GM23338 (cell line): ENCODE results near the gene RPS6KC1.

Experiments used
- CREB1 ChIP-seq: fragments of 250-450 bp; sonication (Bioruptor Pico); IDR thresholded peaks from 2 replicates; pipeline ENCODE4 v1.5.0; 2020; ENCODE audit warnings: low read depth, mild to moderate bottlenecking, moderate library complexity
- CTCF ChIP-seq, 2 experiments: fragments of 200-600 bp in 1 of 2; sonication (generic) in 1 of 2; conservative IDR thresholded peaks; 2 replicates each; pipeline versions ENCODE4 v1.5.1 to v1.6.1; 2016 to 2017; ENCODE audit warnings: antibody characterized with exemption in 2 of 2, low read depth in 2 of 2, mild to moderate bottlenecking in 2 of 2, moderate library complexity in 1 of 2
- EZH2phosphoT487 ChIP-seq: fragments of 200-600 bp; sonication (generic); IDR thresholded peaks from one replicate; pipeline ENCODE4 v1.8.1; 2018; ENCODE audit warnings: antibody characterized with exemption; ENCODE audit not compliant: unreplicated experiment
- JUNB ChIP-seq: IDR thresholded peaks from one replicate; pipeline ENCODE4 v1.6.1; 2016; ENCODE audit warnings: antibody characterized with exemption; ENCODE audit not compliant: unreplicated experiment
- POLR2AphosphoS5 ChIP-seq: IDR thresholded peaks from 2 replicates; pipeline ENCODE4 v1.6.1; 2016; ENCODE audit warnings: antibody characterized with exemption, low read depth
- REST ChIP-seq: IDR thresholded peaks from one replicate; pipeline ENCODE4 v1.6.1; 2018; ENCODE audit warnings: antibody characterized with exemption; ENCODE audit not compliant: unreplicated experiment

GRCh38 chr1:213019450-213019849, 31.6 kb upstream of the RPS6KC1 start:
- TF ChIP-seq CTCF (conservative IDR thresholded peaks at IDR 0.05; ENCODE audit: low read depth in 2 of 2): no peak
- no peak for TF ChIP-seq EZH2phosphoT487
- TF ChIP-seq REST: no peak
- TF ChIP-seq CREB1 (CRISPR knock-in tag): no peak
- no peak for TF ChIP-seq POLR2AphosphoS5
- TF ChIP-seq JUNB: no peak
